ENCODE results near the gene TPR.

TPR gene

DNA sequence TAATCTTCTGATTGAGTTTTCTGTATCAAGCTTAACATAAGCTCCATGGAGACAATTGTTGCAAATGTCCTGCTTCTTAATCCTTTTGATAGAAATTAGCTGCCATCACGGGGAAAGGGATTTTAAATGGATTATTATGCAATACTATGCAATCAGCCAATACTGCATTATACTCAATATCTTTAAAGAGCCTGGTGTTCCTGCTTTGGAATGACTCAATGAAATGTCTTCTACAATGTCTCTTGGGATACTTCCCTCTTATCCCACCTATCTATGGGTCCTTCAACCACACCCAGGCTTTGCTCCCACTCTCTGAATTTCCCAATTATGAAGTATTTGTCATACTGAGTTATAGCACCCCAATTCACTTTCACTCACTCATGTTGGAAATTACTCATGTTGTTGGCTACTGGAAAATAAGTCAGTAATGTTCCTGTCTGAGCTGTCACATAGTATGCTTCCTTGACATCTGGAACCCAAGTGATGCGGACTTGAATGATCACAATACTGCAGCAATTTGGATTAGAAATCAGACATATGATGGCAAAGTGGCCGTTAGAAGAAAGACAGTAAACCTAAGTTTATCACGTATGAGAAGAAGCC is 85.0 kb downstream of the TPR start:
- DNase-seq (ENCODE audit: low read depth in 2 of 2): no peak

DNA sequence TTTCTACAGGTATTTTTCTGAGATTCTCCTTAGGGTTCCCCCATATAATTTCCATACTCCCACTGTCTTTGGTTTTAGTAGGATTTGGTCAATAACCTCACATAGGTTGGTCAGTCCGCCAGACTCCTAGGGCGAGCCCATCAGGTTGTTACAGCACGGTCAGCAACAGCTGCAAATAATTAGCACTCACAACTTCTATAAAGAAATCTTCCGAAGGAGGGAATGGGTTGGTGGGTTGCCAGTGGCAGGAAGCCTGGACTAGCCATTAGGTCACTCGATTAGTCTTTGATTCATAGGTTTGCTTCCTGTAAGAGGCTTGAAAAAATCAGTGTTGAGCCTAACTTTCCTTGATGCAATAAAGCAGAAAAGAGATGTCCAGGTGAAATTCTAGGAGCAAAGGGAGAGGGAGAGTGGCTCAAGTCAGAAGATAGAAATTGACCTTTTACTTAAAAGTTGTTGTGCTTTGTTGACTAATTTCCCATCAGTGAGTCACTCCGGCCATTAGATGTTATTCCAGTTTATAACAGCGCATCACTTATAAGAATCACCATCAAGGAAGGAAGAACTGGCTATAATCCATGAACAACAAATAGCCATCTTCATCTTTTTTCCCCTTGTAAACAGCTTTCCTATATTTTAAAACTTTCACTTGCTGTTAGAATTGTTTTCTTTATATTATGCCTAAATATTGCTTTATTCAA is 88.3 kb downstream of the TPR start:
- no peak for DNase-seq (ENCODE audit: low read depth in 2 of 2)

DNA sequence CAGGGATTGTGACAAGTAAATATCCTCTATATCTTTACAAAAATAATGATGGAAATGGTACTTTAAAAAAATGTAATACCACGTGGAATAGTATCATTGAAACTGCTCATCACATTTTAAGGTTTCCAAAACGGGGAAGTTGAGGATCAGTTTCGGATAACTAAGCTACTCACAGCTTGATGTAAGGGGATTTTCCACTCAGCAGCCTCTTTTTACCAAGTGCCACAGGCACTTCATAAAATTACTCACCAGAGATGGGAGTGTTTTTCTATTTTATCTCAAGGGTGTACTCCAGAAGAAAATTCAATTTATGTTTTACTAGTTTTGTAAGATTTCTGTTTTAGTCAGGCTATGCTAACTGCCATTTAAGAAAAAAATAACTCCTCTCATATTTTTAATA is 91.7 kb downstream of the TPR start:
- DNase-seq (ENCODE audit: low read depth in 2 of 2): no peak

DNA sequence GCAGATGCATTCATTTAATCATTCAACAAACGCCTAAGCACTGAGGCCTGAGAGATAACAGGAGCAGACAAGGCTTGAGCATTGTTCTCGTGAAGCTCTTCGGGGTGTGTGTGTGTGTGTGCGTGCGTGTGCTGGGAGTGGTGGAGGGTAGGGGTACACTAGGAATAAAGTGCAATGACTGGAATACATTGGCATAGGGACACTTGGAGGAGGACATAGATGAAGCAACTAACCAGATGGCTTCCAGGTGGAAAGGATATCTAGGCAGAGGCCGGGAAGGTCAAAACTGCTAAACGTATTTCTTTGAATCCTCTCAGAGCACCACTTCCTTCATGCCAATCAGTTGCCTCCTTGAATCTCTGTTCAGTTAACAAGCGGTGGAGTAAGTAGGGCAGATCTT is 92.6 kb downstream of the TPR start:
- no peak for DNase-seq (ENCODE audit: low read depth in 2 of 2)

DNA sequence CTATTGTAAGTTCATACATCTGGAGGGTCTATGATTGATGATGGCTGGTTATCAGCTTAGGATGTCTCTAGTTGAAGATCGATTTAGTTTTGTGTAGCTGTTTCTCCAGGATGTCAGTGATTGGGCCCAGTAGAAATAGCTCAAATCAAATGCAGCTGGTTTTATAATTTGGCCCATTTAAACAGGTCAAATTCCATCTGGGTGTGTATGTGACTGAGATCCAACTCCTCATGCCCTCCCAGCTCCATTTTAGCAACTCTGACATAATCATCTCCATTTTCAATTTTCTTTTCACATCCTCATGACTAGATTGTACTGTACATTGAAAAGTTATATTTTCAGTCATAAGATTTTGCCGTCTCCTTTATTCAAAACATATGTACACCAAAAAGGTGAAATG is 99.2 kb downstream of the TPR start:
- DNase-seq (ENCODE audit: low read depth in 2 of 2): no peak

DNA sequence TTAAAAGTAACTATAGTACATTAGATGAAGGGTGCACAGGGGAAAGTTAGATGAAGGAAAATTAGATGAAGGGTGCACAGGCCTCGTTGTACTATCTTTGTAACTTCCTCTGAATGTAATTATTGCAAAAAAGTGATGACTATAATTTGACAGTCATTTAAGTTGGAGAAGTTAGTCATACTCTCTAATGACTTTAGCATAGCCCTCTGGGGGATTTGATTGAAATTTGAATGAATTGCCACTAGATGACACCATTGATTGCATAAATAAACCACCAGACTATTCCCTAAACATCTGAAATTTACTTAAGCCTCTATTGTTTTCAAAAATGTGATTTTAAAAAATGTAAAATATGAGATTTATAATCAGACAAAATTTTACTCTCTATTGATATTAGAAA is 102.6 kb downstream of the TPR start:
- DNase-seq (ENCODE audit: low read depth in 2 of 2): no peak

DNA sequence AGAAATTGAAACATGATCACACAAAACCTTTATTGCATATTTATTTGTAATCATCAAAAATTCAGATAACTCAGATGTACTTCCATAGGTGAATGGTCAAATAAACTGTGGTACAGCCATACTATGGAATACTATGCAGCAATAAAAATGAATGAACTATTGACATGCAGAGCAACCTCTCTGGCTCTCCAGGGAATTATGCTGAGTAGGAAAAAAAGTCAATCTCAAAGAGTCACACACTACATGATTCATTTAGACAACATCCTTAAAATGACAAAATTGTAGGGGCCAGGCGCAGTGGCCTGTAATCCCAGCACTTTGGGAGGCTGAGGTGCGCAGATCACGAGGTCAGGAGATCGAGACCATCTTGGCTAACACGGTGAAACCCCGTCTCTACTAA is 104.0 kb downstream of the TPR start:
- DNase-seq (ENCODE audit: low read depth in 2 of 2): no peak
